ENCODE measurements around the gene LUZP2.
"Not testable (repeated sequence)": the region's sequence is repeated elsewhere in the genome, so short reads cannot be mapped to it uniquely, and the experiment has no call there.

The LUZP2 gene

DNA sequence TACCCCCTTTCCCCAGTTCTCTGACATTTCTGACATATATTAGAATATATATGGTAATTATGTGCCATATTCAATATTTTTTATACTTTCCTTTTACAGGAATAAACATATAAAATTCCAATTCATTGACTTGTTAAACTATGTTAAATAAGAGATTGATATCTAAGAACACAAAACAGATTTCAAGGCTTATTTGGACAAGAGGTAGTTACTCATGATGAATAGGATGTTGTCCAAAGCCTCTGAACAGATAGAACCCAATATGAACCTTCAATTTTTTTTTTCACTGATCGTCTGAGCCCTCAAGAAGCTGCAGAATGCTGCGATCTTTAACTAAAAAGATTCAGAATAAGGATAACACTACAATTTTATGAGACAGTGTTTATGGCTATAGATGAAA, 340.3 kb downstream of the LUZP2 start:
- no peak for DNase-seq

DNA sequence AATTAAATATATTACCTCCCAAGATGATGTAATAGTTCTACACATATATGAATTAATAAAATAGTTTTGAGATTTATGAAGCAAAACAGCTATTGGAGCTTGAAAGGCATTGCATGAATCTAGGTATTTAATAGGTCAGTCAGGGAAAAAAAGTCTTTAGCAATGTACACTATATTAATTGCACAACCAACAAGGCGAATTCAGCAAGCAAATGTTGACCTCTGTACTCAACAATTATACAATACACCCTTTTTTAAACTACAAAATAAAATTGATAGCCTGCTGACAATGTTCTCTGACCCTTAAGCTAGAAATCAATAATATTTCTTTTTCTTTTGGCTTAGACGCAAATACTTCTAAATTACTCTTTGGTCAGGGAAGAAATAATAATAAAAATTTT, 345.5 kb downstream of the LUZP2 start:
- no peak for DNase-seq

DNA sequence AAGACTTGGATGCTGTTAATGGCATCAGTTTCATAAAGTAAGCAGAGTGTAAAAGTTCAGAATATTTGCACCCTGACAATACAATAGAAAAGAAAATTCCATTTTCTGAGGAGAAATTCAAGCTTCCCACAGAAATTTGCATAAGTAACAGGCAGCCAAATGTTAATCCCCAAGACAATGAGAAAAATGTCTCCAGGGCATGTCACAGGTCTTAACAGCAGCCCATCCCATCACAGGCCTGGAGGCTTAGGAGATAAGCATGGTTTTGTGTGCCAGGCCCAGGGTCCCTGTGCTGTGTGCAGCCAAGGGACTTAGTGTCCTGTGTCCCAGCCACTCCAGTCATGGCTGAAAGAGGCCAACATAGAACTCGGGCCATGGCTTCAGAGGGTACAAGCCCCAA, 347.6 kb downstream of the LUZP2 start:
- no peak for DNase-seq

DNA sequence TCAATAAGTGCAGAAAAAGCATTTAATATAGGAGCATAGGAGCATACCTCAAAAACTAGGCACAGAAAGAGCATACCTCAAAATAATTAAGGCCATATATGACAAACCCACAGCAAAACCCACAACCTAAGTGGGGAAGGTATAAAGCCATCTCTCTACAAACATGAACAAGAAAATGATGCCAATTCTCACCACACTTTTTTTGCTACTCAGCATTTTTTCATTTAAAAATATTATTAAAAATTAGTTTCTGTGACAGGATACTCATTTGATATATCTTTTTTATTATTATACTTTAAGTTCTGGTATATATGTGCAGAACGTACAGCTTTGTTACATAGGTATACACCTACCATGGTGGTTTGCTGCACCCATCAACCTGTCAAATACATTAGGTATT, 352.0 kb downstream of the LUZP2 start:
- no peak for DNase-seq

DNA sequence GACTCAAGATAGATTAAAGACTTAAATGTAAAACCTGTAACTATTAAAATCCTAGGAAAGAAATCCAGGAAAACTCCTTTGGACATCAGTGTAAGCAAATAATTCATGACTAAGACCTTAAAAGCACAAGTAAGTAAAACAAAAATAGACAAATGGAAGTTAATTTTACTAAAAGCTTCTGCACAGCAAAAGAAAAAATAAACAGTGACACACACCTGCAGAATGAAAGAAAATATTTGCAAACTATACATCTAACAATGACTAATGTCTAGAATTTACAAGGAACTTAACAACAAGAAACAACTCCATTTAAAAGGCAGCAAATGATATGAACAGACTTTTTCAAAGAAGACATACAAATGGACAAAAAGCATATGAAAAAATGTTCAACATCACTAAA, 359.1 kb downstream of the LUZP2 start:
- no peak for DNase-seq

DNA sequence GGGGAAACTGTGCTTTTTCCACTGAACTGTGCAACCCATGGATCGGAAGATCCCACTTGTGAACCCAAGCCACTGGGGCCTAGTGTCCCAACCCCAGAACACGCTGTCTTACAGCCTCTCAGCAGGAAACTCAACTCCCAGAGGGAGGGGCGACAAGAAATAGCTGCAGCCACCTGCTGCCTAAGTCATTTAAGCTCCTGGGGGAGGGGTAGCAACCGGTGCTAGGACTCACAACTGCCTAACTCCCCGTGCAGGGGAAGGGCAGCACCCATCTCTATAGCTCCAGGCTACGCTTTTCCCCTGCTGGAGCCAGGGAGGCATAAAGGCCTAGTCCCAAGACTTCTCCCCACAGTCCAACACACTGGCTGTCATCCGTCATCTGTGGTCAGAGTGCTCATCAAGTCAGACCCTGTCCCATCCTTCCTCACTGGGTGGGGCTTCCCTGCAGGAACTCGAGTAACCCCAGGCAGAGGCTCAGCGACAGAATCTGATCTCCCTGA, 363.0 kb downstream of the LUZP2 start:
- DNase-seq, result no peak

DNA sequence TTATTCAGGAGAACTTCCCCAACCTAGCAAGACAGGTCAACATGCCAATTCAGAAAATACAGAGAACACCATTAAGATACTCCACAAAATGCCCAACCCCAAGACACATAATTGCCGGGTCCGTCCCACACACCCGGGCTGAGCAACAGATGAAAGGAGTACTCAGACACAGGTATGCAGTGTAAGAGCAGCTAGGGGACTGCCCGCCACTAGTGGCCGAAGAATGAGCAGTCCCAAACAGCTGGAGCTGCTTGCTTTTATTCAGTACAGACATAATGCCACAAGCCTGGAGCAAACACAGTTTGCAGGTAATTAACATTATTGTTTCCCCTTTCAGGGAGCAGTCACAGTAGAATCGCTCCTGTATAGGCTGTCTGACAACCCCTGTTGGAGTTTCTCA, 364.6 kb downstream of the LUZP2 start:
- no peak for DNase-seq

DNA sequence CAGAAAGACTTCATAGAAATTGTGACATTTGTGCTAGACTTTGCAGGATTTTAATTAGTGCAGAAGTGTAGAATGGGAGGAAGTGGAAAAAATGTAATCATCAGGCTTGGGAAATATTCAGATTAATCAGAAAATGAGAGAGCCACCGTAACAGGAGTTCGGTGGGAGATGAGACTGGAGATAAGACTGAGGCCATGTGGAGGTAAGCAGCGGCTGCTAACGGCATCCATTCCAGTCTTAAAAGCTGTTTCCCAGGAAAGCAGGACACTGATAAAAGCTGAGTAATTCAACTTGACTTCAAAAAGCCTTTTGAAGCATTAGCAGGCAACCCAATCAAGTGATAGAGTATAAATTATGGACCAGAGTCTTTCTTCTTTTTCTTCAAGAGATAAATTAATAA, 369.9 kb downstream of the LUZP2 start:
- no peak for DNase-seq

DNA sequence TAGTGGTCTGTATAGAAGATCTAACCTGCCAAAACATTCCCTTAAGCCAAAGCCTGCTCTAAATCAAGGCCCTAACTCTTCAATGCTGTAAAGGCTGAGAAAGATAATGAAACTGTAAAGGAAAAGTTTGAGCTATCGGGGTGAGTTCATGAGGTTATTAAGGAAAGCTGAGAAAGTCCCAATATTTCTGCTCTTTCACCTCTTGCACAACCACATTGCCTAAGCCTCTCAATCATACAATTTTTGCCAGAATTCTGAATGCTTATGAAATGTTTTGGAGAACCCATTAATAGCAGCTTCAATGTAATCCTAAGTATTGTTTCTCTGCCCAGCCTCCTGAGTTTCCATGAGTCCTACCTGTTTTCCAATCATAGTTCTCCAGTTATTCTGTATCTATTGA, 373.2 kb downstream of the LUZP2 start:
- DNase-seq, result no peak

DNA sequence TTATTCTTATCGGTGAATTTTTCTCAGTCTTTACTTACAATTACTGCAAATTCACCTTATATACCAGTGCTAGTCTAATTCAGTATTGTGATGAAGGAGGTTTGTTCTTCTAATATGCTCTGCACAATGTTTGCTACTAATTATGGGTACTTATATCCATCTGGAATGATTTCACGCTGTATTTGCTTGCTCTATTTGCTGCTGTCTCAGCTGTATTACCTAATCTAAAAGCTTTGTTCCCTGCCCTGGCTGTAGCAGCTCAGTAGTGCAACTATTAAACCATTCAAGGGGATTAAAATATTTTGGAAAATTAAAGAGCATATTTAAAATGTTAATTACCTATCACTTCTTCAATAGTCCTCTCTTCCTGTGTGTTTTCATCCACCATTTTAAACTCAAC, 375.3 kb downstream of the LUZP2 start:
- no peak for DNase-seq

DNA sequence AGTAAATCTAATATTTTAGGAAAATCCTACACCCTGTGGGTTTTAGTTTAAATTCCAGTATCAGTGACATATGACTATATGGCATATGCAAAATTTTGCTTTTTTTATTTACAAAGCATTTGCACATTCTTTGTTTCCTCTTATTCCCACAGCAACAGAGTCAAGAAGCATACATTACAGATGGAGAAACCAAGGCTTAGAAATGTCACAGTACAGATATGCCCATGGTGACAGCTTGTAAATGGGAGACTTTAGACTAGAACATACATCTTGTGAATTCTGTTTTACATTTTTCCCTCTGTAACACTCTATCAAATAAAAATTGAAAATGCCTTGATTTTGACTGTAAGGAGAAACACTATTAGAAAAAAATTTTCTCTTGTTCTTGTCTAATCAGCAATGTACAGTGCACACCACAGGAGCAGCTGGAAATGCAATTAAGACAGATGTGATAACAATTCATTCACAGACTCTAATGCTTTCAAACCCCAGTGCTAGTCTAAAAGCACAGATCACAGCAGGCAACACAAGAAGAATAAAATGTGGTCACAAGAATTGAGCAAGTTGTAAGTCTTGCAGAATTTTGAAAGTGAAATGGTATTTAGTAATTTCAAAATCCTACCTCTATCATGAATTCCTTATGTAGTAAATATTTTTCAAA, 375.9 kb downstream of the LUZP2 start:
- no peak for DNase-seq

DNA sequence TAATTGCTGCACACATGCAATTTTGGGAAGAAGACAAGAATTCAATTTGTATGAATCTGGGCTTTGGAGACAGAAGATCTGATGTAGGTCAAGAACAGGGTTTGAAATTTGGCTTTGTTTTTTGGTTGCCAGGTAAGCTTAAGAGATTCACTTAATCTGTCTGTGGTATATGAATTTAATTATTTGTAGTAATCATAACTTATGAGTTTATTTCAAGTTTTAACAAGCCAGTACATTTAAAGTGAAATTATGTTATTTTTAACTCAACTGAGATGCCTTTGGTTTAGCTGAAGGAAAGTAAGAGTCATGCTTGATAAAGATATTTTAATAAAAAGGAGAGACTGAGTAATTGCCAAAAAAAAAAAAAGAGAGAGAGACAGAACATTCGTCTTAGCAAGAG, 384.1 kb downstream of the LUZP2 start:
- no peak for DNase-seq

DNA sequence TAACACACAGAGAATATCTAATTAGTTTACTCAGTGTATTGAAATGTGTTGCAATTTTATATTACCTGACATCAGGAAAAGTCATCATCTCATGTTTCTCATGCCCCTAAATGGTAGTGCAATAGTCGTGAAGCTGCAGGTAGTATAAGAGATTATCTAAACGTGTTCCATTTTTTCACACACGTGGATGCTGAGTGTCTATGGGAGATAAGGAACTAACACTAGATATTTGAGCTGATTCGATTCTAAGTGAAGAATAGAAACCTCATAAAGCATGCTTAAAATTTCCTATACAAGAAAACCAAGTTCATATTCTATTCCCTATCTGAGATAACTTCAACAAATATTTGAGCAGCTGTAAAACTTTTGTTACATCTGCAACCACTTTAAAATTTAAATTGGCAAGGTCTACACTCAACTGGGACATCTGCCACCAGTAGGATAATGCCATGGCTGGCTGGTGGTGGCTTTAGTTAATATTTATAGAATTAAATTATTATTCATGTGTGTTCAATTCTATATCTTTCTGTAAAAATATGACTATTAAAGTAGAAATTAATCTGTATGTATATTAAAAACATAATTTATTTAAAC, 388.8 kb downstream of the LUZP2 start:
- no peak for DNase-seq

DNA sequence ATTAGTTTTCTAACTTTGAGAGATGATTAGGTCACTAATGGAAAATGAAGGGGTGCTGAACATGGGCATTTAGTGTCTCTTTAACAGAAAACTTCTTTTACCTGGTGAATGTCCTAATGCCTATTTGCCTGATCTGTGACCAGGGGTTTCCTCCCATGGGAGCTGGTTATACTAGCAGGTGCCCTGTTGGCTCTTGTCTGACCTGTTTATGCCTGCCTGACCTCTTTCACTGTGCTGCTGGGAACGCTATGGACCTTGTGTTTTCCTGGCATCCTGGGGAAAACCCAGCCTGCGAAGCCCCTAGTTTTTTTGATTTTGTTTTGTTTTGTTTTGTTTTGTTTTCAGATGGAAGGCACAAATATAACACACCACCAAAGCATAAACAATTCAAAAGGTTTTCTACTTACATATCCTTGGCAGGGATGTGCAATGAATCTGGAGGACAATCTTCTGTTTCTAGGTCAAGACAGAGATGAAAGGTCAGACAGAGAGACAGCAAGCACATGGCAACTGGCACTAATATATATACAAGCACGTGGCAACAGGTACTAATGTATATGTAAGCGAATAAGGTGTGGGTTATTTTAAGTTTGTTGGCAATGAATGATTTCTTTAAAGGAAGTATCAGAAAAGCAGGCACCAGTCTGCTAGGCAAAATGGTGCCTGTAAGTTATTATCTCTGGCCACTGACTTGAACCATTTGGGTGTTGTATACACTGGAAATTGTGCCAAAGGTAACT, 390.2 kb downstream of the LUZP2 start:
- no peak for DNase-seq

DNA sequence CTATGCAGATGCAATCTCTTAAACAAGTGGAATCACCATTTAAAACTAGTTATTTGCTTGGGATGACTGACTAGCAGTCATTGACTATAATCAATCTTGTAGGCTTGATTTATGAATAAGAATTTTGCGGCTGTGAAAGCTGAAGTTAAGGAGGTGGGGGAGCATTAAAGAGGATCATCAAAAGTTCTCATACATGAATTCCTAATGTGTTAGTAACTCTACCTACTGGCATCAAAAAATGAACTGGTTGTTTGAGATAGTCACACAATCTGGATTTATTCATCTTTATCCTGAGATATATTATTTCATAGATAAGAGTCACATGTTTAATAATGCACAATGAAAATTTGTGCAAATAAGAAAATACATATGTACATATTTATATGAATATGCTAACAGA, 393.6 kb downstream of the LUZP2 start:
- DNase-seq, result no peak

DNA sequence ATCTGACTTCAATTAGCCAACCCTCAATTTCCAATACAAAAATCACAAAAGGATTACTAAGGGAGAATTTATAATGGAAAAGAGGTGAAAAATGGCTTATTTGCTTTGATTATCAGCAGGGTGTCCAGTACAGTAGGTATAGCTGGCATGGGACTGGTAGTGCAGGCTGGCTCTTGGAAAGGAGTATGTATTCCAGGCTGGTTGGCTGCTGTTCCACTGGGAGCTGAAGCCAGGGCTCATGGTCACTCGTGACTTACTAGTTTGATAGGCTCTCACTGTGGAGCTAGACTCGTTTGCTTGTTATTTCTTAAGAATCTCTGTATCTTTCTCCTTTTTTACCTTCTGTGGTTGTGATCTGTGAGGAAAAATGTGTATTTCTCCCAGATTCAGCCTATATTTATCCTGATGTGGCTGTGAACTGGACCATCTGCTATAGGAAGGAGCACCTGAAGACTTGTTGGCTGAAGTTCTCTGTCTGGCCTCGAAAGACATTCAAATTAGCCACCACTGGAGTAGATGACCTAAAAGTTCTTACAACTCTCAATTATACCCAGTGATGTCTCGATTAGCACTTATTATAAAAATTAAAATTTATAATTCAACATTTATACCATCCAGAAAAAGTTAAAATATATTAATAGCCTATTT, 395.1 kb downstream of the LUZP2 start:
- DNase-seq, result not testable (repeated sequence)

DNA sequence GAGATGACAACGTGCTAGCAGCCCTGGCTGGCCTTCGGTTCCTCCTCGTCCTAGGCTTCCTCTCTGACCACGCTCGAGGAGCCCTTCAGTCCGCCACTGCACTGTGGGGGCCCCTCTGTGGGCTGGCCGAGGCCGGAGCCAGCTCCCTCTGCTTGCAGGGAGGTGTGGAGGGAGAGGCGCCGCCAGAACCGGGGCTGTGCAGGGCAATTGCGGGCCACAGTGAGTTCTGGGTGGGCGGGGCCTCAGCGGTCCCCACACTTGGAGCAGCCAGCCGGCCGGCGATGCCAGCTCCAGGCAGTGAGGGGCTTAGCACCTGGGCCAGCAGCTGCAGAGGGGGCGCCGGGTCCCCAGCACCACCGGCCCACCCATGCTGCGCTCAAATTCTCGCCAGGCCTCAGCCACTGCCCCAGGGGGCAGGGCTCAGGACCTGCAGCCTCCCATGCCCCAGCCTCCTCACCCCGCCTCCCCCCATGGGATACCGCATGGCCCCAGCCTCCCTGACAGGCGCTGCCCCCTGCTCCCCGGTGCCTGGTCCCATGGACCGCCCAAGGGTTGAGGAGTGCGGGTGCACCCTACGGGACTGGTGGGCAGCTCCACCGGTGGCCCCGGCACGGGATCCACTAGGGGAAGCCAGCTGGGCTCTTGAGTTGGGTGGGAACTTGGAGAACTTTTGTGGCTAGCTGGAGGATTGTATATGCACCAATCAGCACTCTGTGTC, 399.4 kb downstream of the LUZP2 start:
- DNase-seq, result no peak

DNA sequence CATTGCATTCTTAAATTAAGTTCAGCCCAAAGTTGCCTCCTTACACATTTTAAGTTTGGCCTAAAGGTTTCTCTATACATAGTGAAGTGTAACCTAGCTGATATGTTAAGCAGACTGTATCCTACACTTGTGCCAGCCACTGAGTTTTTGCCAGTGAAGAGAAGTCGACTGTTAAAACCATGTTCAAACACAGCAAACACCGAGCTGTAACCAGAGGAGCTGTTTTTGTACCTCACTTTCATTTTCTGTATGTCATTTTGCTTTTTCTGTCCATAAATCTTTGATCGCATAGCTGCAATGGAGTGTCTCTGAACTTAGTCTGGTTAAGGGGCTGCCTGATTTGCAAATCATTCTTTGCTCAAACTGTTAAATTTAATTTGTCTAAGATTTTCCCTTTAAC, 403.7 kb downstream of the LUZP2 start:
- no peak for DNase-seq

DNA sequence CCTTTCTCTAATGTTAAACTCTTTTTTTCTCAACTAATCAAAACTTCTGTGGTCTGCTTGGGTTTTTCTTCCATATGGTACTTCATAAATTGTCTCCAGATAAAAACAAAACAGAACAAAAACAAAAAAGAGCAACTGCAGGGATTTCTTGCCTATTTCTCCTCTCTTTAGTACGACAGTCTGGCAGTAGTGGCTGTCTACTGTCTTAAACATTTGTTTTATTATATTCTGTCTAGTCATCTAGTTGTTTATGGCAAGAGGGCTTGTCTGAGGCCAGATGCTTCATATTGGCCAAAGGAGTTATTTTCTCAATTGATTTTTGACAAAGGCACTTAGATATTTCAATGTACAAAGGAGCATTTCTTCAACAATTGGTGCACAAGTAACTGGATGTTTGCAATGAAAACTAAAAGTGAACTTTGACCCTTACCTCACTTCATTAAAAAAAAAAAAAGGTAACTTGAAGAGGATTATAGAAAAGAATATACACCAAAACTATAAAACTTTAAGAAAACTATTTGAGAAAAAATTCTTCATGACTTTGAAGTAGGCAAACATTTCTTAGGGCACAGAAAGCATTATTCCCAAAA, 404.2 kb downstream of the LUZP2 start:
- no peak for DNase-seq

DNA sequence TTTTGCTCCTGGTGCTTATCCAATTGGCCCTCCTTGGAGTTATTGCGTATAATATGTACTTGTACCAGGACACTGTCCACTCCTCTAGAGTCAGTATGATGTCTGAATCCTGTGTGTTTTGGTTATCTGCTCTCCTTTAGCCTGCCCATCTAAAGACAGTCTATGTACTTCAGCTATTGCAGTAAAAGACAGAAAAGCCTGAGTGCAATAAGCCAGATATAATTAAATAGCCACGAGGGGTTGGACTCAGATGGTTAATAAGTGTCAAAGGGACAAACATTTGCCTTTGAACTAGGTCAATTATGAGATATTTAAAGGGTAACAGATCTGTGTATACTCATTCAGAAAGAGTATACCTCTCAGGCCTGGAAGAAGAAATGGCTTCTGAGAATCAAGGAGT, 406.7 kb downstream of the LUZP2 start:
- no peak for DNase-seq

DNA sequence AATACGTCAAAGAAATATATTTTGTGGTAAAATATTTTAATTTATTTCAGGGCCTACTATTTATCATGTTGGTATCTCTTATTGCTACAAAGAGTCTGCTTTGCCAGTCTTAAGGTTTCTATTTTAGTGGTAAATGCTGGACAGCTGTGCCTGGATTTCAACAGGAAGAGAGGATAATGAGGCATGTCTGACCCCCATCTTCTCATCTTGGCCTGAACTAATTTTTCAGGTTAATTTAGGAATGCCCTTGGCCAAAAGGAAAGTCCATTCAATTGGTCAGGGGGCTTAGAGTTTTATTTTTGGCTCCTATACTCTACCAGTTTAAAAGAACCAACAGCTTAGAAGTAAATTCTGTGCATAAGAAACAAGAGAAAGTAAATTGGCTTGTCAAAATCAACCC, 428.2 kb downstream of the LUZP2 start:
- no peak for DNase-seq

DNA sequence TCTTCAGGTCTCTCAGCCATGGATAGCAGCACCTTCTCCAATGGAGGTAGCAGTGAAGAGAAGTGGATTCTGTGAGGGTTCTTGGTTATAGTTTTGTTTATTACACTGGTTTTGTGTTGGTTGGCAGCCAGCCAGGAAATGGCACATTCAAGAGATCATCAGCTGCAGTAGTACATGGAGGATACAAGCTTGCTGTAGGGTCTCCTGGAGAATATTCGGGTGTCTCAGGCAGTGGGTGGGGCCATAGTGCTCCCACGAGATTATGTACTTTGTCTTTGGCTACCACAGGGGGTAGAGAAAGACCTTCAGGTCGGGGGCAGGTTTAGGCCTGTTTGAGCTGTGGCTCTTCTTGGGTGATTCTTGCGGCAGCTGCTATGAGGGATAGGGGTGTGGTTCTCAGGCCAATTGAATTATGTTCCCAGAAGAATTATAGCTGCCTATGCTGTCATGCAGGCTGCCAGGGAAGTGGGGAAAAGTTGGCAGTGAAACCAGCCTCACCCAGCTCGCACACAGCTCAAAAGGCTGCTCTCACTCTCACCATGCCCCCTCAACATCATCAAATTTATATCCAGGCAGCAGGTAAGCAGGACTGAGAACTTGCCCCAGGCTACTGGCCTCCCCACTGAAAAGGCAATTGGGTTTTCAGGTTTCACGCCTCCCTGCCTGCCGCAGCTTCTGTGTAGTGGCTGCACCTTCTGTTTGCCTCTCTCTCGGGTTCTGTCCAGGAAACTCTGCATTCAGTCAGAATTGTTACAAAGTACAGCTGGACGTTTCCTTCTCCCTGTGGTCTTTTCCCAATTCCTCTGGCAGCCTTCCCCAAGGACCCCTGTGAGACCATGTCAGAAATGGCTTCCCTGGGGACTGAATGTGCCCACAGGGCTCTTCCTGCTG, 435.5 kb downstream of the LUZP2 start:
- no peak for DNase-seq

Measured in AML-193 (cell line).